ENCODE results near the gene TRPM4.
"Not testable (repeated sequence)": the region's sequence is repeated elsewhere in the genome, so short reads cannot be mapped to it uniquely, and the experiment has no call there.

Gene TRPM4

DNA sequence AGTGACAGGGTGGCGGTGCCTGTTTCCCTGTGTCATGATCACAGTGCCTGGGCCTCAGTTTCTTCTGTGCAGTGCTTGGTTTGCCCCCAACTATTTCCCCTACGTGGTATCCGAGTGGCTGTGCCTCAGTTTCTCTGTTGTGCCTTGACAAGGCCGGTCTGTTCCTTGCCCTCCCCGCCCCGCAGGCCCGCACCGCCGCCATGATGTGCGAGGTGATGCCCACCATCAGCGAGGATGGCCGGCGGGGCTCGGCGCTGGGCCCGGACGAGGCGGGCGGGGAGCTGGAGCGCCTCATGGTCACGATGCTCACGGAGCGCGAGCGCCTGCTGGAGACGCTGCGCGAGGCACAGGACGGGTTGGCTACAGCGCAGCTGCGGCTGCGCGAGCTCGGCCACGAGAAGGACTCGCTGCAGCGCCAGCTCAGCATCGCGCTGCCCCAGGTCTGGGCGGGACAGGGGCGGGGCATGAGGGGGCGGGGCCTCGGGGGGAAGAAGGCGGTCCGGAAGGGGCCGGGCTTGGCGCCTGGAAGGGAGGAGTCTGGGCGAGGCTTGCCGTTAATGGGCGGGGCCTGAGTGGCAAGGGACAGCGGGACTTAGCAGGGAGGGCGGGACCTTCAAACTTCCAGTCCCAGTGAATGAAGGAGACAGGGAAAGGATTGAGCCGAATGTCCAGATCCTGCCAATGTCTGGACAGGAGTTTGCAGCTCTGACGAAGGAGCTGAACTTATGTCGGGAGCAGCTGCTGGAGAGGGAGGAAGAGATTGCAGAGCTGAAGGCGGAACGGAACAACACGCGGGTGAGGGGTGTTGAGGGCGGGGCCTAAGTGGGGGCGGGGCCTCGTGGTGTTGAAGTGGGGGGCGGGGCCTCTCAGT, 29.7 kb upstream of the TRPM4 start:
- DNase-seq: peak; percentile 48

- no peak for DNase-seq
These were observed 28.9 kb upstream of the TRPM4 start for GRCh38 chr19:49128545-49129237.

- DNase-seq: no peak
These were observed 28.4 kb upstream of the TRPM4 start for GRCh38 chr19:49129238-49129583.

- DNase-seq: no peak
These were observed 27.3 kb upstream of the TRPM4 start for GRCh38 chr19:49130325-49130724.

DNA sequence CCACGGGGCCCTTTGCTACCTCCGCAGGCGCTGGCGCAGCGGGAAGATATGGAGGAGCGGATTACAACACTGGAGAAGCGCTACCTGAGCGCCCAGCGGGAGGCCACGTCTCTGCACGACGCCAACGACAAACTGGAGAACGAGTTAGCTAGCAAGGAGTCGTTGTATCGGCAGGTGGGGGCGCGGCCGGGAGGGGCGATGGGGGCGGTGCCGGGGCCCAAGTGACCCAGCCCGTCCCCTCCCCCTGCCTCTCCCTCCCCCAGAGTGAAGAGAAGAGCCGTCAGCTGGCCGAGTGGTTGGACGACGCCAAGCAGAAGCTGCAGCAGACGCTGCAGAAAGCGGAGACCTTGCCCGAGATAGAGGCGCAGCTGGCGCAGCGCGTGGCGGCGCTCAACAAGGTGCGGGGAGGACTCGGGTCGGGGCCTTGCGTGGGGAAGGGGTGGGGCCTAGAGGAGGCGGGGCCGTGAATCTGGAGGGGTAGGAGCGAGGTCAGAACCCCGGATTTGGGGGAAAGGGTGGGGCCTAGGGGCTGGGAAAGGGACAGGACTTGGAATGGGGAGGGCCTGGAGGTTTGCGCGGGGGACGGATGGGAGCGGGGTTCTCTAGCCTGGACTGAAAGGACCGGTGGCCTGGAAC, 24.5 kb upstream of the TRPM4 start:
- DNase-seq: no peak

GRCh38 chr19:49133621-49134454, 23.8 kb upstream of the TRPM4 start:
- no peak for DNase-seq

DNA sequence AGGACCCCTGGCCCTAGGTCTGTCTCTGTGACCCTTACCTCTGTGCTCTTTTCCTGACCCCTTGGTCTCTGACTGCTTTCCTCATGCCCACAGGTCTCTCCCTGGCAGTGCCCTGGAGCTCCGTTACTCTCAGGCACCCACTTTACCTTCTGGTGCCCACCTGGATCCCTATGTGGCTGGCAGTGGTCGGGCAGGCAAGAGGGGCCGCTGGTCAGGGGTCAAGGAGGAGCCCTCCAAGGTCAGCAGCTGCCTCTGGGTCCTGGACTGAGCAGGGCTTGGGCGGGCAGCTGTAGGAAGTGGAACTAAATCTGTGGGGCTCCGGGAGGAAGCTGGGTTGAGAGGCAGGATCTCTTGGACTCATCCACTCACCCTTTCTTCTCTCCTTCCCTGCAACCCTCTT, 21.9 kb upstream of the TRPM4 start:
- DNase-seq: no peak

DNA sequence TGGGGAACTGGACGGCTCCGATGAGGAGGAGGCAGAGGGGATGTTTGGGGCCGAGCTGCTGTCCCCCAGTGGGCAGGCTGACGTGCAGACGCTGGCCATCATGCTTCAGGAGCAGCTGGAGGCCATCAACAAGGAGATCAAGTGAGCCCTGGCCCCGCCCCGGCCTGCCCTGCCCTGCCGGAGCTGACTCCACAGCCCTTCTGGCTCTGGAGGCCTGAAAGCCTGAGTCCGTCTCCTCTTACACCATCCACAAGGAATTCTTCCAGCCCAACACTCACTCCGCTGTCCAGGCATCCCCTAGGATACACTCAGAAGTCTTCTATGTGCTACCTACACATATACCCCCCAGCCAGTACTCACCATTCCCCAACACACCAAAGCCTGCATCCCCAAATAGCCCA, 20.8 kb upstream of the TRPM4 start:
- DNase-seq: no peak

DNA sequence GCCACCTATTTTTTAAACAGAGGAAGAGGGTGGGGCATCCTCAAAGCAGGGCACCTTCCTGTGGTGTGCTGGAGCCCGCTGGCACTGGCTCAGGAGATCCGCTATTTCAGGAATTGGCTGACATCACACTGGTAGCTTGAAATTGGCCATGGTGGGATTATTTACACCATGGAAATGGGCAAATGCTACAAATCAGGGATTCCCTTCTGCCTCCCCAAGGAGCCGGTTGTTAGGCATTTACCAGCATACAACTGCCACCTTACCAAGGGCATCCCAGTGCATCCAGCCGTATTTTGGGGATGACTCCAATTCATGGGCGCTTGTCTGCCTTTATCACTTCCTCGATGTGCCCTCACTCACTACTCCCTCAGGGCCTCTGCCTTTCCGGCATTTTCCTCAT, 16.6 kb upstream of the TRPM4 start:
- DNase-seq: no peak

DNA sequence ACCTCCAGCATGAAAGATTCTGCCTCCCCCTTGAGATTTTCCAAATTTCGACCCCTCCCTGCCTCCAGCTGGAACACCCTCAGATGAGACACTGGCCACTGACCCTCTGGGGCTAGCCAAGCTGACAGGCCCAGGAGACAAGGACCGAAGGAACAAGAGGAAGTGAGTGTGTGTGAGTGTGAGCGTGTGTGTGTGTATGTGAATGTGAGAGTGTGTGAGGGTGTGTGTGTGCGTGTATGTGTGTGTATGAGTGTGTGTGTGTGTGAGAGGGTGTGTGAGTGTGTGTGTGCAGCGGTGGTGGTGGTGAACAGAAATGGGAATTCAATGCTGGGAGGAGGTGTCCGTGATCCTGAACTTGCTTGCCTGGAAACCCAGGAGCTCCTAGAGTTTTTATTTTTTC, 16.2 kb upstream of the TRPM4 start:
- DNase-seq: no peak

GRCh38 chr19:49142866-49143335, 14.7 kb upstream of the TRPM4 start:
- no peak for DNase-seq

DNA sequence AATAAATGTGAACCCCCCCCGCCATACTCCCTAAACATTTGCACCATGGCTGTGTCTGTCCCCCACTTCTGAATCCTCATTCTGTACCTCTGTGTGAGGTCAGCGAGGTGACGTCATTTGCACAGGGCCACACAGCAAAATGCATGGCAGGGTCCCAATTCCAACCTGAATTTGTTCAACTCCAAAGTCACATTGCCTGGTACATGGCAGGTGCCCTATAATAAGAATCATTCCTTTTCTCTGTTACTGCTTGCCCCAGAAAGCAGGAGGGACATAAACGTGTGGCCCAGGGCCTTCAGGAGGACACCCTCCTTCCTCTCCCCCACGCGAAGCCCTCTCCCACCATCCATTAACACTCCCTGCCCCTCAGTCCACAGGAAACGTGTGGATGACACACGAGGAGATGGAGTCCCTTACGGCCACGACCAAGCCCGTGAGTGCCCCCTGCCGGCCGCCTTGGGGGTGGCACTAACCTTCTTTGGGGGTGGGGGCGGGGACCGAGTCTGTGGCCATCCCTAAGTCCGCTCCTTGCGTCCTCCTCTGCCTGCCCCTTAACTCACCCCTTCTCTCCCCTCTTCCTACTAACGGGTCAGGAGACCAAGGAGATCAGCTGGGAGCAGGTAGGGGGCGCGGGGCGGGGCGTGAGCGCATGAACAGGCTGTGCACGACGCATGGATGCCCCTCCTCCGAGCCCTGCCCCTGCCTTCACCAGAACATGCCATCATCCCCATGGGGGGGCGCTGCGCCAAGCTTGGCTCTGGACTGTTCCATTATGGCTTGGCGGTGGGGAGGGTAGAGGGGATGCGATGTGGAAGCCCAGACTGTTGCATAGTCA, 11.8 kb upstream of the TRPM4 start:
- no peak for DNase-seq

DNA sequence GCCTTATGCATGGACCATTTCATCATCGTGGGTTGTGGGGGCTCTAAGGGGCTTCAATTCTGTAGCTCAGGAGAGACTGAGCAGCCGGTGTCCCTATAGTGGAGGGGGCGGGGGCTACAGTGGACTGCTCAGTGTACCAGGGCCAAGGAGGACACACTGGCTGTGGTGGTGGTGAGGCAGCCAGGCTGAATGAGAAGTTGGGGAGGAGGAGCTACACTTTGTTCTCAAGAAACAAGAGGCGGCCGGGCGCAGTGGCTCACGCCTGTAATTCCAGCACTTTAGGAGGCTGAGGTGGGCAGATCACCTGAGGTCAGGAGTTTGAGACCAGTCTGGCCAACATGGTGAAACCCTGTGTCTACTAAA, 11.2 kb upstream of the TRPM4 start:
- not testable (repeated sequence) for DNase-seq

GRCh38 chr19:49148044-49148682, 9.4 kb upstream of the TRPM4 start:
- DNase-seq: no peak

DNA sequence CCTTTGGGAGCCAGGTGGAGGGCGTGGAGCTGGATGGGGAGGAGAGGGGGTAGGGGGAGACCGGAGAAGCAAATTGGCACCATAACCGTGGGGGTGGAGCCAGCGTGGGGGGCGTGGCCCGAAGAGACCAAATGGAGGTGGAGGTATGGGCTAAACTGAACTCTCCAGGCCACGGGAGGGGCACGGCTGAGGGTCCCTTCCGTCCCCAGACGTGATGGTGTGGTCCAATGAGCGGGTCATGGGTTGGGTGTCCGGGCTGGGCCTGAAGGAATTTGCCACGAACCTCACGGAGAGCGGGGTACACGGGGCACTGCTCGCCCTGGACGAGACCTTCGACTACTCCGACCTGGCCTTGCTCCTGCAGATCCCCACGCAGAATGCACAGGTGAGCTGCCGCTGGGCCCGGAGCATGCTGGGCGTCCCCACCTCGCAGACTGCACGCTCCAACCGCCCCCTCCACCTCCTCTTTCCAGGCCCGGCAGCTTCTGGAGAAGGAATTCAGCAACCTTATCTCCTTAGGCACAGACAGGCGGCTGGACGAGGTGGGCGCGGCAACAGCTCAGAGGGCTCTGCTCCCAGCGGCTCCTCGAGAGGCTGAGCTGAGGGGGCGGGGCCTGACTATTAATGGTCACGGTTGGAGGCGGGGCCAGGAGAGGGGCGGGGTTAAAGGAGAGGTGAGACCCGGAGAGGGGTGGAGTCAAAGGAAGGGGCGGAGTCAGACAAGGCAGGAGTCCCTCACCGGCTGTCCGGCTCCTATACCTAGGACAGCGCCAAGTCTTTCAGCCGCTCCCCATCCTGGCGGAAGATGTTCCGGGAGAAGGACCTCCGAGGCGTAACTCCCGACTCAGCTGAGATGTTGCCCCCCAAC, 8.6 kb upstream of the TRPM4 start:
- no peak for DNase-seq

- DNase-seq: no peak
These were observed 7.9 kb upstream of the TRPM4 start for GRCh38 chr19:49149652-49150105.

DNA sequence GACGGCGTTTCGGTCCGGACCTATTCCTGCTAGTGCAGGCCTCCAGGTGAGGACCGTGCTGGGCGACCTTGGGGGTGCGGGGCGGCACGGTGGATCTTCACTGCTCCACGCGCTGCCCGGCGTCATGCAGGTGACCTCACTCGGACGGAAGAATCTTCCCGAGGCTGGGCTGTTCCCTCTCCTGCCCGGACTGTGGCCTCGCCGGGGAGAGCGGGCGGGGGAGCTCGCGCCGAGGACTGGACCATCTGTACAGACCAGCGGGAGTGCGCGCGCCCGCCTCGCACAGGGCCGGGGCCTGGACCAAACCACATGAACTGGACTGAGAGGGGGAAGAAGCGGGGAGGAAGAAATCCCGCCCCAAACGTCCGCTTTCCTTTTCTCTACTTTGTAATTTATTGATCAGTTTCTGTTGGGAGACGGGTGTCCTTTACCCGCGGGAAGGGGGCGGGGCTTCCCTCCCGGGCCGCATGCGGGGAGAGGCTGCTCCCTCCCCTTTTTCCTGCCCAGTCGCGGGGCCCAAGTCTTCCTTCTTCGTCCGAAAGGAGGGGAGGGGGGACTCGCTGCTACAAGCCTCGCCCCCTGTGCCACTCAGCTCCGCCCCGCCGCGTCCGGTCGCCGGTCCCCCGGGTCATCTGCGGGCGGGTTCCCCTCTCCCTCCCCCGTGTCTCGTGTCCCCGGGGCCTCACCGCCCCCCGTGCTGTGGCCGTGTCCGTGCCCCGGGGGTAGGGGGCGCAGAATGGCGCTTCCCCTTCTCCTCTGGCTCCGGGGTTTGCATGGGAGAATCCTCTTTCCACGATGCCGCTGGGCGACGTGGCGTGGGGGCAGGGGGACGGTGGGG, 7.3 kb upstream of the TRPM4 start:
- peak; percentile 37 for DNase-seq

- no peak for DNase-seq
These were observed 6.7 kb upstream of the TRPM4 start for GRCh38 chr19:49150944-49151243.

GRCh38 chr19:49151267-49152118, 6.1 kb upstream of the TRPM4 start:
- no peak for DNase-seq
